HepG2 (cell line): ENCODE data around the gene ALG14.
"Not testable (repeated sequence)": the region's sequence is repeated elsewhere in the genome, so short reads cannot be mapped to it uniquely, and the experiment has no call there.

Experiments
- CREB1 ChIP-seq, 2 experiments: fragments of 450-650 bp in 1 of 2; IDR thresholded peaks; 2 replicates each; pipeline ENCODE4 v1.6.1; 2016 to 2017; ENCODE audit warnings: control low read depth in 1 of 2, mild to moderate bottlenecking in 1 of 2, missing compliant biosample characterization in 1 of 2, missing genetic modification characterization in 1 of 2
- JUN ChIP-seq: sonication (generic); formaldehyde crosslinking; IDR thresholded peaks from 2 replicates; pipeline ENCODE4 v1.4.0; 2020; ENCODE audit warnings: mild to moderate bottlenecking, missing genetic modification reagents
- TAF1 ChIP-seq: sonication (generic); formaldehyde crosslinking; IDR thresholded peaks from 2 replicates; pipeline ENCODE4 v1.4.0; 2020; ENCODE audit warnings: missing genetic modification reagents
- ZNF143 ChIP-seq: sonication (generic); formaldehyde crosslinking; IDR thresholded peaks from 2 replicates; pipeline ENCODE4 v1.4.0; 2020; ENCODE audit warnings: missing genetic modification reagents
- ZSCAN9 ChIP-seq: IDR thresholded peaks from 2 replicates; pipeline ENCODE4 v1.6.1; 2016; ENCODE audit warnings: borderline replicate concordance
- TF ChIP-seq, protein P1 (sequence below): sonication (generic); formaldehyde crosslinking; IDR thresholded peaks from 2 replicates; pipeline ENCODE4 v1.4.0; 2020; ENCODE audit warnings: missing genetic modification reagents
- TF ChIP-seq, protein P2 (sequence below): sonication (generic); formaldehyde crosslinking; IDR thresholded peaks from 2 replicates; pipeline ENCODE4 v1.4.0; 2020; ENCODE audit warnings: mild to moderate bottlenecking, missing genetic modification reagents
- TF ChIP-seq, protein P3 (sequence below): sonication (generic); formaldehyde crosslinking; IDR thresholded peaks from 2 replicates; pipeline ENCODE4 v1.4.0; 2020; ENCODE audit warnings: mild to moderate bottlenecking, missing genetic modification reagents, borderline replicate concordance
- TF ChIP-seq, protein P4 (sequence below): sonication (generic); formaldehyde crosslinking; IDR thresholded peaks from 2 replicates; pipeline ENCODE4 v1.5.0; 2020; ENCODE audit warnings: mild to moderate bottlenecking, missing genetic modification reagents, moderate library complexity
- TF ChIP-seq, protein P5 (sequence below): sonication (generic); formaldehyde crosslinking; IDR thresholded peaks from 2 replicates; pipeline ENCODE4 v1.5.1; 2020; ENCODE audit warnings: missing genetic modification reagents, mild to moderate bottlenecking, borderline replicate concordance
- TF ChIP-seq, protein P6 (sequence below): sonication (generic); formaldehyde crosslinking; IDR thresholded peaks from 2 replicates; pipeline ENCODE4 v1.5.0; 2020; ENCODE audit warnings: missing genetic modification reagents
- TF ChIP-seq, protein P7 (sequence below): sonication (generic); formaldehyde crosslinking; IDR thresholded peaks from 2 replicates; pipeline ENCODE4 v1.8.1; 2023; ENCODE audit warnings: missing genetic modification reagents, inconsistent platforms, borderline replicate concordance

DNA sequence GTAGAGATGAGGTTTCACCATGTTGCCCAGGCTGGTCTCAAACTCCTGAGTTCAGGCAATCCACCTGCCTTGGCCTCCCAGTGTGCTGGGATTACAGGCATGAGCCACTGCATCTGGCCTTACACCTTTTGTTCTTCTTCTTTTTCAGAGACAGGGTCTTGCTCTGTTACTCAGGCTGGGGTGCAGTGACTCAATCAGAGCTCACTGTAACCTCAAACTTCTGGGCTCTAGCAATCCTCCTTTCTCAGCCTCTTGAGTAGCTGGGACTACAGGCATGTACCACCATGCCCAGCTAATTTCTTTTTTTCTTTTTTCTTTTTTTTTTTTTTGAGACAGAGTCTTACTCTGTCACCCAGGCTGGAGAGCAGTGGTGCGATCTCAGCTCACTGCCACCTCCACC lies 131.3 kb downstream of the ALG14 start:
- TF ChIP-seq ZNF143; JUN; ZSCAN9 (CRISPR knock-in tag); TAF1 (CRISPR knock-in tag); CREB1 (IDR thresholded peaks at IDR 0.05); CREB1 (CRISPR knock-in tag; IDR thresholded peaks at IDR 0.05): not testable (repeated sequence)
- TF ChIP-seq, protein P1, sequence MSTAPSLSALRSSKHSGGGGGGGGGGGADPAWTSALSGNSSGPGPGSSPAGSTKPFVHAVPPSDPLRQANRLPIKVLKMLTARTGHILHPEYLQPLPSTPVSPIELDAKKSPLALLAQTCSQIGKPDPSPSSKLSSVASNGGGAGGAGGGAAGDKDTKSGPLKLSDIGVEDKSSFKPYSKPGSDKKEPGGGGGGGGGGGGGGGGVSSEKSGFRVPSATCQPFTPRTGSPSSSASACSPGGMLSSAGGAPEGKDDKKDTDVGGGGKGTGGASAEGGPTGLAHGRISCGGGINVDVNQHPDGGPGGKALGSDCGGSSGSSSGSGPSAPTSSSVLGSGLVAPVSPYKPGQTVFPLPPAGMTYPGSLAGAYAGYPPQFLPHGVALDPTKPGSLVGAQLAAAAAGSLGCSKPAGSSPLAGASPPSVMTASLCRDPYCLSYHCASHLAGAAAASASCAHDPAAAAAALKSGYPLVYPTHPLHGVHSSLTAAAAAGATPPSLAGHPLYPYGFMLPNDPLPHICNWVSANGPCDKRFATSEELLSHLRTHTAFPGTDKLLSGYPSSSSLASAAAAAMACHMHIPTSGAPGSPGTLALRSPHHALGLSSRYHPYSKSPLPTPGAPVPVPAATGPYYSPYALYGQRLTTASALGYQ, result not testable (repeated sequence)
- TF ChIP-seq, protein P2, sequence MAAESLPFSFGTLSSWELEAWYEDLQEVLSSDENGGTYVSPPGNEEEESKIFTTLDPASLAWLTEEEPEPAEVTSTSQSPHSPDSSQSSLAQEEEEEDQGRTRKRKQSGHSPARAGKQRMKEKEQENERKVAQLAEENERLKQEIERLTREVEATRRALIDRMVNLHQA (CRISPR knock-in tag), result not testable (repeated sequence)
- TF ChIP-seq, protein P3, sequence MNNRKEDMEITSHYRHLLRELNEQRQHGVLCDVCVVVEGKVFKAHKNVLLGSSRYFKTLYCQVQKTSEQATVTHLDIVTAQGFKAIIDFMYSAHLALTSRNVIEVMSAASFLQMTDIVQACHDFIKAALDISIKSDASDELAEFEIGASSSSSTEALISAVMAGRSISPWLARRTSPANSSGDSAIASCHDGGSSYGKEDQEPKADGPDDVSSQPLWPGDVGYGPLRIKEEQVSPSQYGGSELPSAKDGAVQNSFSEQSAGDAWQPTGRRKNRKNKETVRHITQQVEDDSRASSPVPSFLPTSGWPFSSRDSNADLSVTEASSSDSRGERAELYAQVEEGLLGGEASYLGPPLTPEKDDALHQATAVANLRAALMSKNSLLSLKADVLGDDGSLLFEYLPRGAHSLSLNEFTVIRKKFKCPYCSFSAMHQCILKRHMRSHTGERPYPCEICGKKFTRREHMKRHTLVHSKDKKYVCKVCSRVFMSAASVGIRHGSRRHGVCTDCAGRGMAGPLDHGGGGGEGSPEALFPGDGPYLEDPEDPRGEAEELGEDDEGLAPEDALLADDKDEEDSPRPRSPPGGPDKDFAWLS (CRISPR knock-in tag), result not testable (repeated sequence)
- TF ChIP-seq, protein P4, sequence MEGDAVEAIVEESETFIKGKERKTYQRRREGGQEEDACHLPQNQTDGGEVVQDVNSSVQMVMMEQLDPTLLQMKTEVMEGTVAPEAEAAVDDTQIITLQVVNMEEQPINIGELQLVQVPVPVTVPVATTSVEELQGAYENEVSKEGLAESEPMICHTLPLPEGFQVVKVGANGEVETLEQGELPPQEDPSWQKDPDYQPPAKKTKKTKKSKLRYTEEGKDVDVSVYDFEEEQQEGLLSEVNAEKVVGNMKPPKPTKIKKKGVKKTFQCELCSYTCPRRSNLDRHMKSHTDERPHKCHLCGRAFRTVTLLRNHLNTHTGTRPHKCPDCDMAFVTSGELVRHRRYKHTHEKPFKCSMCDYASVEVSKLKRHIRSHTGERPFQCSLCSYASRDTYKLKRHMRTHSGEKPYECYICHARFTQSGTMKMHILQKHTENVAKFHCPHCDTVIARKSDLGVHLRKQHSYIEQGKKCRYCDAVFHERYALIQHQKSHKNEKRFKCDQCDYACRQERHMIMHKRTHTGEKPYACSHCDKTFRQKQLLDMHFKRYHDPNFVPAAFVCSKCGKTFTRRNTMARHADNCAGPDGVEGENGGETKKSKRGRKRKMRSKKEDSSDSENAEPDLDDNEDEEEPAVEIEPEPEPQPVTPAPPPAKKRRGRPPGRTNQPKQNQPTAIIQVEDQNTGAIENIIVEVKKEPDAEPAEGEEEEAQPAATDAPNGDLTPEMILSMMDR, result not testable (repeated sequence)
- TF ChIP-seq, protein P5, sequence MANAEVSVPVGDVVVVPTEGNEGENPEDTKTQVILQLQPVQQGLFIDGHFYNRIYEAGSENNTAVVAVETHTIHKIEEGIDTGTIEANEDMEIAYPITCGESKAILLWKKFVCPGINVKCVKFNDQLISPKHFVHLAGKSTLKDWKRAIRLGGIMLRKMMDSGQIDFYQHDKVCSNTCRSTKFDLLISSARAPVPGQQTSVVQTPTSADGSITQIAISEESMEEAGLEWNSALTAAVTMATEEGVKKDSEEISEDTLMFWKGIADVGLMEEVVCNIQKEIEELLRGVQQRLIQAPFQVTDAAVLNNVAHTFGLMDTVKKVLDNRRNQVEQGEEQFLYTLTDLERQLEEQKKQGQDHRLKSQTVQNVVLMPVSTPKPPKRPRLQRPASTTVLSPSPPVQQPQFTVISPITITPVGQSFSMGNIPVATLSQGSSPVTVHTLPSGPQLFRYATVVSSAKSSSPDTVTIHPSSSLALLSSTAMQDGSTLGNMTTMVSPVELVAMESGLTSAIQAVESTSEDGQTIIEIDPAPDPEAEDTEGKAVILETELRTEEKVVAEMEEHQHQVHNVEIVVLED (CRISPR knock-in tag), result not testable (repeated sequence)
- TF ChIP-seq, protein P6, sequence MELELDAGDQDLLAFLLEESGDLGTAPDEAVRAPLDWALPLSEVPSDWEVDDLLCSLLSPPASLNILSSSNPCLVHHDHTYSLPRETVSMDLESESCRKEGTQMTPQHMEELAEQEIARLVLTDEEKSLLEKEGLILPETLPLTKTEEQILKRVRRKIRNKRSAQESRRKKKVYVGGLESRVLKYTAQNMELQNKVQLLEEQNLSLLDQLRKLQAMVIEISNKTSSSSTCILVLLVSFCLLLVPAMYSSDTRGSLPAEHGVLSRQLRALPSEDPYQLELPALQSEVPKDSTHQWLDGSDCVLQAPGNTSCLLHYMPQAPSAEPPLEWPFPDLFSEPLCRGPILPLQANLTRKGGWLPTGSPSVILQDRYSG (CRISPR knock-in tag), result not testable (repeated sequence)
- TF ChIP-seq, protein P7, sequence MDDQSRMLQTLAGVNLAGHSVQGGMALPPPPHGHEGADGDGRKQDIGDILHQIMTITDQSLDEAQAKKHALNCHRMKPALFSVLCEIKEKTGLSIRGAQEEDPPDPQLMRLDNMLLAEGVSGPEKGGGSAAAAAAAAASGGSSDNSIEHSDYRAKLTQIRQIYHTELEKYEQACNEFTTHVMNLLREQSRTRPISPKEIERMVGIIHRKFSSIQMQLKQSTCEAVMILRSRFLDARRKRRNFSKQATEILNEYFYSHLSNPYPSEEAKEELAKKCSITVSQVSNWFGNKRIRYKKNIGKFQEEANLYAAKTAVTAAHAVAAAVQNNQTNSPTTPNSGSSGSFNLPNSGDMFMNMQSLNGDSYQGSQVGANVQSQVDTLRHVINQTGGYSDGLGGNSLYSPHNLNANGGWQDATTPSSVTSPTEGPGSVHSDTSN (CRISPR knock-in tag), result not testable (repeated sequence)
